H7 (cell line): ENCODE measurements around the gene PEX6. TPM values are rescaled to one million over a fixed set of nuclear protein-coding genes. Genes with fewer than 3 reads are reported as not detected.
A peak's percentile ranks its signal among the peaks of the same experiment; 100 is the strongest.

ENCODE experiments used
- DNase-seq: peaks from one replicate; pipeline ENCODE4 v3.0.0; 2012
- H3K27me3 ChIP-seq: 2 replicates; pipeline ENCODE4 v1.6.0; 2011; ENCODE audit warnings: mild to moderate bottlenecking, low read length; ENCODE audit not compliant: control insufficient read depth, insufficient read depth
- H3K36me3 ChIP-seq: replicated peaks from 2 replicates; pipeline ENCODE4 v1.5.1; 2011; ENCODE audit warnings: low read length; ENCODE audit not compliant: control insufficient read depth, insufficient read depth
- H3K4me3 ChIP-seq: 2 replicates; pipeline ENCODE4 v1.5.1; 2011; ENCODE audit warnings: low read depth, mild to moderate bottlenecking, control low read depth, low read length, moderate library complexity; ENCODE audit not compliant: insufficient read depth
- total RNA-seq: library from RNA; depleted of rRNA; stranded (reverse); fragments of >200 nt; shearing (Covaris generic); gene quantifications from 2 replicates; pipeline ENCODE4 v1.2.3, GENCODE V29; 2014; rRNA removed

PEX6 gene
- 47.5 and 52.5 TPM in 2 replicates for total RNA-seq

DNA sequence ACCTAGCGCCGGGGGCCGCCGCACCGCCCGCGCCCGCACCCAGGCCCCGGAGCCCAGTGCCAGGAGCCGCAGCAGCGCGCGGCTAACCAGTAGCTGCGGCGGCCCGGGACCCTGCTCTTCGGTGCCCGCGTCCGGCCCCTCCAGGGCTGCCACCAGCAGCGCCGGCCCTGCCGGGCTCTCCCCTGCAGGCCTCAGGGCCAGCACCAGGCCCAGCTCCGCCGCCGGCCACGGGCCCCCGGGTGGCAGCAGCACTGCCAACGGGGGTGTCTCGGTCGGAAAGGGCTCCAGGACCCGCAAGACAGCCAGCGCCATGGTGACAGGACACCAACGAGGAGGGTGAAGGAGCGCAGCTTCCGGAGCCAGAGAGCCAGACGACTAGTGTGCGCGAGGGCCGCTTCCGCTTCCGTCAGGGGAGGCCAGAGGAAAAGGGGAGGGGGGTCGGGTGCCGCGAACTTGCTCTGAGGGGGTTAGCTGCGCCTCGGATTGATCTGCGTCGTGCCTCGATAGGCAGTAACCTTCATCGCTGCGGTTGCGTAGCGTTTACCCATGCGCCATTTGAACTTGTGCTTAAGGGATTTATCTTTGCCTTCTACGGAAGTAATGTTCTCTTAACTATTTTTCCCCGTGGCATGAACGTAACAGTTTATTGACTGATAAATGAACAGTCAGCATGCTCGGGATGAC lies at the start of gene PEX6:
Gene PEX6, minus strand, starts transcription at position 343 of the 684 bp plus-strand sequence. Its CDS starts 31 bp downstream, at position 312.
- Histone ChIP-seq H3K4me3 (peak within 1 kb of the TSS; percentile 77), H3K27me3 (no peaks in the 10 kb centered on the region), H3K36me3 (no peaks in the 10 kb centered on the region)
- peak; percentile 97 for DNase-seq

DNA sequence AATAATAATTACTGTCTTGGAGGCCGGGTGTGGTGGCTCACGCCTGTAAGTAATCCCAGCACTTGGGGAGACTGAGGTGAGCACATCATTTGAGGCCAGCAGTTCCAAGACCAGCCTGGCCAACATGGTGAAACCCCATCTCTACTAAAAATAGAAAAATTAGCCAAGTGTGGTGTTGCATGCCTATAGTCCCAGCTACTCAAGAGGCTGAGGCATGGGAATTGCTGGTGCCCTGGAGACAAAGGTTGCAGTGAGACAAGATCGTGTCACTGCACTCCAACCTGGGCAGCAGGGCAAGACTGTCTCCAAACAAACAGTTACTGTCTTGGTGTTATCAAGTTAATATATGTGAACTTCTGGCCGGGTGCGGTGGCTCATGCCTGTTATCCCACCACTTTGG lies 47.4 kb upstream of the PEX6 start:
- Histone ChIP-seq H3K36me3 (peaks cover 44% of the 10 kb centered on the region), H3K27me3 (no peaks in the 10 kb centered on the region), H3K4me3 (no peak overlapping the region)
- no peak for DNase-seq

GRCh38 chr6:43024436-43024835 lies 45.5 kb upstream of the PEX6 start:
- DNase-seq = no peak
- Histone ChIP-seq H3K4me3 (no peak overlapping the region), H3K27me3 (no peaks in the 10 kb centered on the region), H3K36me3 (peaks cover 41% of the 10 kb centered on the region)

GRCh38 chr6:43021270-43022047 lies 42.5 kb upstream of the PEX6 start, which contains the start of gene RRP36:
Gene RRP36, plus strand, starts transcription at chr6:43021623. Its CDS starts 32 bp downstream, at chr6:43021655.
- DNase-seq = peak; percentile 95
- Histone ChIP-seq H3K36me3 (peaks cover 33% of the 10 kb centered on the region), H3K27me3 (no peaks in the 10 kb centered on the region), H3K4me3 (peak within 1 kb of the TSS; percentile 57)

DNA sequence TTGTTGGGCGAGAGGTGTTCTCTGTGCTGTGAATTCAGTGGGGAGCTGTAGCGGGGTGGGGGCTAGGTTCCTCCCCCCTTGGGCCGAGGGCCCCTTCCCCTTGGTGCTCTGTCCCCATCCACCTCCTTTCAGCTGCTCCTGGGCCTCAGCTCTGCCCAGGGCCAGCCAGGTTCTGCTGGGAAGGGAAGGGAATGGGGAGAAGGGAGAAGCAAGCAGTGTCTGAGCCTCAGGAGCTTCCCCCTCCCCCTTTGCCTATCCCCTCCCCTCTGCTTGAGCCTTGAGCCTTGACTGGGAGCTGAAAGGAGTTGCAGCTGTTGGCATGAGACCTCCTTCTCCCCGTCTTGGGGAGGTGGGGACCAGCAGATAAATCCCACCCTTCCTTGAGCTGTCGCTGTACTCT lies 41.9 kb upstream of the PEX6 start:
- peak; percentile 95 for DNase-seq
- Histone ChIP-seq H3K36me3 (peaks cover 28% of the 10 kb centered on the region), H3K4me3 (peak overlapping the region; percentile 57), H3K27me3 (no peaks in the 10 kb centered on the region)

DNA sequence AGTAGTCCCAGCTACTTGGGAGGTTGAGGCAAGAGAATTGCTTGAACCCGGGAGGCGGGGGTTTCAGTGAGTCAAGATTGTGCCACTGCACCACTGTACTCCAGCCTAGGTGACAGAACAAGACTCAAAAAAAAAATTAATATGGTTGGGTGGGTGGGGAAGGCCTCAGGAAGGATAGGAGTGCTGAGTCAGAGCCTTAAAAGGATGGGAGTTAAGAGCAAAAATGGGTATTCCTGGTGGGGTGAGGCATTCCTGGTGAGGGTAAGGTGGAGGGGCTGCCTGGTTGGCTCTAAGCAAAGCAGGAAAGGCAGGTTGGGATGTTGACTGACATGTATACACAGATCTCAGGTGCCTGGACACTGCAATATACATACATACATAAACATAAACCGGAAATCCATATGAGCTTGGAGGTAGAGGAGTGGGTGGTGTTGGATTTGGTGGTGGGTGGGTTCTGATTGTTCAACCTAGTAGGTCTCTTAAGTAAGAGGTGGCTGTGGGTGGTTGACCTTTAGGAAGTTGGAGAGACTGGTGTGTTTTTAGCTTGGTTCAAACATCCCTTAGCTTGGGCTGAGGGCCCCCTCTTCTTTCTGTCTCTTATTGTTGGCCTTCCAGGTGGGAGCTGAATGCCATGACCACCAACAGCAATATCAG lies 41.2 kb upstream of the PEX6 start:
- H3K4me3 ChIP-seq = no peak overlapping the region
- peaks cover 26% of the 10 kb centered on the region for H3K36me3 ChIP-seq
- DNase-seq = no peak
- H3K27me3 ChIP-seq = no peaks in the 10 kb centered on the region

DNA sequence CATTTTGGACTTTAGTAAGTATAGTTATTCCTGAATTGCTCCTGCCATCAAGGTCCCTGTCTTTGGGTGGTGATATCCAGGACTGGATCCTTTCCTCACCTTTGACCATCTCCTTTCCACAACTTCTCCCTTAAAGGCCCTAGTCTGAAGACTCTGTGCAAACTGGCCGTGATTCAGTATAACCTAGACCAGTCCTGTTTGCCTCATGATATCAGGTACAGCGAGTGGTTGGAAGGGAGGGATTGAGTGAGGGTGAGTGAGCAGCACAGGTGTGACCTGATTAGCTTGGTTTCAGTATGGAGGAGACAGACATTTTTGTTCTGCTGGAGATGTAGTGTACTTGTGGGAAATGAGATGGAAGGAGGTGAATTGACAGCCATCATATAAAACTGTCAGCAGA lies 40.2 kb upstream of the PEX6 start:
- Histone ChIP-seq H3K4me3 (no peak overlapping the region), H3K36me3 (peaks cover 15% of the 10 kb centered on the region), H3K27me3 (no peaks in the 10 kb centered on the region)
- DNase-seq = no peak

DNA sequence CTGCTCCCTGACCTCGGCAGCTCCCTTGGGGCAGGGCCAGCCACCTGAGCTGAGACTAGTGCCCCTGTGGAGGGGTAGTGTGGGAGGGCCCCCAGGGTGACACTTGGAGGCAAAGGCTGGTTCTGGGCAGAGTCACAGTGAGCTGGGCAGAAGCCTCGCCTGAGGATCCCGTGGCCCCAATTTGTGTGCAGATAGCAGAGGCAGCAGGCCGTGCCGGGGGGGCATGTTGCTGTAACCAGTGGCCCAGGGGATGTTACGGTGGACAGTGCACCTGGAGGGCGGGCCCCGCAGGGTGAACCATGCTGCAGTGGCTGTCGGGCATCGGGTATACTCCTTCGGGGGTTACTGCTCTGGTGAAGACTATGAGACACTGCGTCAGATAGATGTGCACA lies 38.0 kb upstream of the PEX6 start:
- H3K4me3 ChIP-seq = no peak overlapping the region
- DNase-seq = no peak
- no peaks in the 10 kb centered on the region for H3K27me3 ChIP-seq
- H3K36me3 ChIP-seq = peaks cover 17% of the 10 kb centered on the region

- Histone ChIP-seq H3K36me3 (peaks cover 19% of the 10 kb centered on the region), H3K4me3 (no peak overlapping the region), H3K27me3 (no peaks in the 10 kb centered on the region)
- no peak for DNase-seq
Observed at GRCh38 chr6:43016176-43016942, 37.4 kb upstream of the PEX6 start.

DNA sequence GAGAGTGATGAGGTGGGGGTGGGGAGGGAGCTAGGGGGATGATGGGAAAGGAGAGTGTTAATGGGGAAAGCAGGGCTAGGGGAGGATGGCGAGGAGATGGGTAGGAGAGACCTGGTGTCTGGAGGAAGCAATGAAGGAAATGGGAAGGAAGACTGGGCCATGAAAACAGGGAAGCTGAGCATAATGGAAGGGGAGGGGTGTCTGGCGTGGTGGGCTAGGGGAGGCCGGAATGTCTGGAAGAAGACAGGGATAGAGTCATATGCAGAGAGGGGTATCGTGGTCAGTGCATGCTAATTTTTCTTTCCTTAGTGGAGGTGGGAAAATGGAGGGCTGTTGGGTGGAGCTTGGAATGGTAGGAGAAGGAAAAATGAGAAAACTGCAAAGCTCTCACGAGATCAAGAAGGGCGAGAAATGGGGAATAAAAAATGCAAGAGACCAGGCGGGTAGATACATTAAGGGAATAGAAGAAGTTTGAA lies 35.5 kb upstream of the PEX6 start:
- Histone ChIP-seq H3K27me3 (no peaks in the 10 kb centered on the region), H3K36me3 (peaks cover 30% of the 10 kb centered on the region), H3K4me3 (peak overlapping the region; percentile 79)
- no peak for DNase-seq

- Histone ChIP-seq H3K27me3 (no peaks in the 10 kb centered on the region), H3K4me3 (peak within 1 kb of the TSS; percentile 79), H3K36me3 (peaks cover 31% of the 10 kb centered on the region)
- DNase-seq = peak; percentile 99
Observed at GRCh38 chr6:43013843-43014433, 35.0 kb upstream of the PEX6 start, which contains the start of the genes KLHDC3 and MEA1. Gene KLHDC3, plus strand, starts transcription at chr6:43014249. Its CDS starts 2,944 bp downstream, at chr6:43017193. Gene MEA1, minus strand, starts transcription at chr6:43013946. Its CDS starts 133 bp downstream, at chr6:43013813.

DNA sequence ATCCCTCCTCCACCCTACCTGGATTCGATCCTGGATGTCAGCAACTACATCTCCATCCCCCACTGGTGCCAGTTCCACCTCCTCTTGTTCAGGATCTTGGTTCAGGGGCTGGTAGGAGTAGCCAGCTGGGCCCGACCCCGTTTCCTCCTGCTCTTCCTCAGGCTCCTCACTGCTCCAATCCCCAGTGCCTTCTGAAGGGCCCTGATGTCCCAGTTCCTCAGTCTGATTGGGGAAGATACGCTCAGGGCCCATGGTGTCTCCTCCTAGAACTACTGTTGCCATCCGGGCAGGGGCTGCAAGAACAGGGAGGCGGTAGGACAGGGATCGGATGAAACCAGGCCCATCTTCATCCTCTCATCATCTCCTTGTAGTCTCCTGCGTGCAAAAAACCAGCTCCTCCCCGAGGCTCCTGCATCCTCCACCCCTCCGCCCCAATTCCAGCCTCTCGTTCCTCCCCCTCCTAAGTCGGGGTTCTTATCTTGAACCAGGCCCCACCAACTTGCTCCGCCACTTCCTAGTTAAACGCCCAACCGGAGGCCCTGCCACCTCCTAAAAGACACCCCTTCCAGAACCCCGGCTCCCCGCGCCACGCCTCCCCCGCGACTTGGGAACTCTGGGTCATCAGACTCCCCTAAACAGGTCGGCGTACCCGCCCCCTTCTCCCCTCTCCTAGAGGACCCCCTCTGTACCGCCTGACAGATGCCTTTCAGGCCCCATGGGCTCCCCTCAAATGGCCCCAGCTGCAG lies 34.3 kb upstream of the PEX6 start:
- H3K4me3 ChIP-seq = peak overlapping the region; percentile 67
- H3K36me3 ChIP-seq = peaks cover 33% of the 10 kb centered on the region
- H3K27me3 ChIP-seq = no peaks in the 10 kb centered on the region
- DNase-seq = no peak

- Histone ChIP-seq H3K4me3 (no peak overlapping the region), H3K36me3 (peaks cover 34% of the 10 kb centered on the region)
- DNase-seq = no peak
Observed at GRCh38 chr6:43012364-43012763, 33.4 kb upstream of the PEX6 start.

More at GRCh38 chr6:43012364-43012763, 33.4 kb upstream of the PEX6 start:
- no peaks in the 10 kb centered on the region for H3K27me3 ChIP-seq
